SU-DHL-6 (cell line): Measurements from ENCODE around the gene IGSF11.

Source experiments
- H2AFZ ChIP-seq: fragments of 200-600 bp; sonication (generic); 2 replicates; pipeline ENCODE4 v1.6.1; 2014; ENCODE audit warnings: low read depth, mild to moderate bottlenecking, moderate library complexity, mixed read lengths, antibody characterized with exemption, low read length; ENCODE audit not compliant: severe bottlenecking
- H3F3A ChIP-seq: fragments of 200-600 bp; shearing (Covaris generic); 2 replicates; pipeline ENCODE4 v1.6.0; 2016; ENCODE audit warnings: antibody characterized with exemption, mild to moderate bottlenecking; ENCODE audit not compliant: insufficient read depth
- H3K27ac ChIP-seq: fragments of 200-600 bp; sonication (generic); 2 replicates; pipeline ENCODE4 v1.5.1; 2016; ENCODE audit warnings: low read depth, mild to moderate bottlenecking, low read length, moderate library complexity, mixed read lengths
- H3K27me3 ChIP-seq: fragments of 200-600 bp; sonication (generic), shearing (Covaris generic); 2 replicates; pipeline ENCODE4 v1.6.0; 2014; ENCODE audit warnings: mild to moderate bottlenecking, low read length
- H3K36me3 ChIP-seq: fragments of 200-600 bp; sonication (generic); 2 replicates; pipeline ENCODE4 v1.6.1; 2014; ENCODE audit warnings: mild to moderate bottlenecking, low read length, mixed read lengths
- H3K4me2 ChIP-seq: fragments of 300-600, 200-600 bp; shearing (Covaris generic), sonication (generic); 2 replicates; pipeline ENCODE4 v1.6.0; 2014; ENCODE audit warnings: low read length, low read depth, mild to moderate bottlenecking; ENCODE audit not compliant: poor library complexity, severe bottlenecking
- H3K4me3 ChIP-seq: fragments of 200-600 bp; sonication (generic); 2 replicates; pipeline ENCODE4 v1.5.1; 2014; ENCODE audit warnings: antibody characterized with exemption, low read length, mild to moderate bottlenecking, mixed read lengths; ENCODE audit not compliant: insufficient read depth, poor library complexity, severe bottlenecking
- H3K79me2 ChIP-seq: fragments of 200-600 bp; sonication (generic); 2 replicates; pipeline ENCODE4 v1.6.1; 2014; ENCODE audit warnings: mild to moderate bottlenecking, low read length, moderate library complexity; ENCODE audit not compliant: insufficient read depth
- H3K9ac ChIP-seq: fragments of 200-600 bp; sonication (generic); 2 replicates; pipeline ENCODE4 v1.7.0; 2014; ENCODE audit warnings: mild to moderate bottlenecking, low read length
- H3K9me2 ChIP-seq: fragments of 200-600 bp; sonication (generic); replicated peaks from 2 replicates; pipeline ENCODE4 v1.6.1; 2014; ENCODE audit warnings: low read length; ENCODE audit not compliant: insufficient read depth
- H3K9me3 ChIP-seq: fragments of 200-600 bp; sonication (generic); 2 replicates; pipeline ENCODE4 v1.6.1; 2014; ENCODE audit warnings: low read length, mixed read lengths; ENCODE audit not compliant: insufficient read depth
- H4K20me1 ChIP-seq: fragments of 200-600 bp; sonication (generic); 2 replicates; pipeline ENCODE4 v1.6.1; 2014; ENCODE audit warnings: low read depth, mild to moderate bottlenecking, antibody characterized with exemption, low read length, moderate library complexity, mixed read lengths
- CTCF ChIP-seq: fragments of 200-600 bp; sonication (generic); IDR thresholded peaks from one replicate; pipeline ENCODE4 v1.5.1; 2017; ENCODE audit warnings: antibody characterized with exemption, mild to moderate bottlenecking, low read length, moderate library complexity; ENCODE audit not compliant: insufficient read depth, poor library complexity, severe bottlenecking
- EZH2phosphoT487 ChIP-seq: fragments of 200-600 bp; sonication (generic), shearing (Covaris generic); conservative IDR thresholded peaks from 2 replicates; pipeline ENCODE4 v1.6.1; 2018; ENCODE audit warnings: mild to moderate bottlenecking, antibody characterized with exemption, low read length, moderate library complexity, mixed read lengths

IGSF11 gene

GRCh38 chr3:118984699-118985098, 49.9 kb downstream of the IGSF11 start:
- H3K9me2 ChIP-seq: no peaks in the 10 kb centered on the region; the same call in 1 of the 2 replicates
- no peak overlapping the region for H2AFZ ChIP-seq
- no peak overlapping the region for H3K4me2 ChIP-seq
- no peaks in the 10 kb centered on the region for H3K27me3 ChIP-seq
- no peak for TF ChIP-seq CTCF
- TF ChIP-seq EZH2phosphoT487: no peak
- H3K79me2 ChIP-seq: no peaks in the 10 kb centered on the region
- H3K9me3 ChIP-seq: no peaks in the 10 kb centered on the region
- no peaks in the 10 kb centered on the region for H3F3A ChIP-seq
- no peaks in the 10 kb centered on the region for H3K36me3 ChIP-seq
- H3K4me3 ChIP-seq: no peak overlapping the region
- no peak overlapping the region for H3K9ac ChIP-seq
- no peaks in the 10 kb centered on the region for H4K20me1 ChIP-seq
- no peak overlapping the region for H3K27ac ChIP-seq

GRCh38 chr3:118981494-118982134, 53.0 kb downstream of the IGSF11 start:
- H3F3A ChIP-seq: no peaks in the 10 kb centered on the region
- no peak overlapping the region for H2AFZ ChIP-seq
- no peaks in the 10 kb centered on the region for H3K27me3 ChIP-seq
- H3K79me2 ChIP-seq: no peaks in the 10 kb centered on the region
- no peaks in the 10 kb centered on the region for H3K9me3 ChIP-seq
- no peak overlapping the region for H3K9ac ChIP-seq
- H3K4me2 ChIP-seq: no peak overlapping the region
- no peak overlapping the region for H3K27ac ChIP-seq
- H3K4me3 ChIP-seq: no peak overlapping the region
- H3K36me3 ChIP-seq: no peaks in the 10 kb centered on the region
- H4K20me1 ChIP-seq: no peaks in the 10 kb centered on the region
- no peak for TF ChIP-seq CTCF
- H3K9me2 ChIP-seq: no peaks in the 10 kb centered on the region; the same call in 1 of the 2 replicates

- Histone ChIP-seq H3K79me2 (no peaks in the 10 kb centered on the region), H3K27ac (no peak overlapping the region), H3K9me2 (no peaks in the 10 kb centered on the region; the same call in 1 of the 2 replicates), H3K9me3 (no peaks in the 10 kb centered on the region), H4K20me1 (no peaks in the 10 kb centered on the region), H3K4me2 (no peak overlapping the region), H3K9ac (no peak overlapping the region), H3K27me3 (no peaks in the 10 kb centered on the region), H3F3A (no peaks in the 10 kb centered on the region), H2AFZ (no peak overlapping the region), H3K4me3 (no peak overlapping the region), H3K36me3 (no peaks in the 10 kb centered on the region)
- TF ChIP-seq CTCF (no peak), EZH2phosphoT487 (no peak)
These were observed 53.8 kb downstream of the IGSF11 start for GRCh38 chr3:118980832-118981231.
